H9 (cell line): ENCODE data around the gene SLC25A22. TPM values are rescaled to one million over a fixed set of nuclear protein-coding genes. Genes with fewer than 3 reads are reported as not detected.

Source experiments
- DNase-seq: peaks from one replicate; pipeline ENCODE4 v3.0.0-alpha.2; 2017
- H2AFZ ChIP-seq: one replicate; pipeline ENCODE4 v1.6.1; 2013; ENCODE audit warnings: mild to moderate bottlenecking, low read length, control low read depth, moderate library complexity
- H2AK5ac ChIP-seq: 2 replicates; pipeline ENCODE4 v1.6.1; 2013; ENCODE audit warnings: low read length, control low read depth, mixed read lengths; ENCODE audit not compliant: insufficient read length
- H2BK120ac ChIP-seq: one replicate; pipeline ENCODE4 v1.6.1; 2013; ENCODE audit warnings: low read depth, mild to moderate bottlenecking, low read length, control low read depth, inconsistent platforms; ENCODE audit not compliant: poor library complexity, severe bottlenecking
- H2BK12ac ChIP-seq: 2 replicates; pipeline ENCODE4 v1.6.1; 2013; ENCODE audit warnings: low read length, control low read depth, mixed read lengths, low read depth; ENCODE audit not compliant: insufficient read length
- H2BK15ac ChIP-seq: 2 replicates; pipeline ENCODE4 v1.6.1; 2013; ENCODE audit warnings: low read depth, low read length, control low read depth
- H2BK20ac ChIP-seq: one replicate; pipeline ENCODE4 v1.6.1; 2013; ENCODE audit warnings: low read depth, mild to moderate bottlenecking, low read length, control low read depth, inconsistent platforms; ENCODE audit not compliant: poor library complexity, severe bottlenecking
- H2BK5ac ChIP-seq: 2 replicates; pipeline ENCODE4 v1.6.1; 2013; ENCODE audit warnings: low read length, control low read depth, mixed read lengths; ENCODE audit not compliant: insufficient read length
- H3K14ac ChIP-seq: 2 replicates; pipeline ENCODE4 v1.6.1; 2013; ENCODE audit warnings: low read length, control low read depth; ENCODE audit not compliant: insufficient read depth
- H3K18ac ChIP-seq: 2 replicates; pipeline ENCODE4 v1.6.1; 2013; ENCODE audit warnings: low read depth, mild to moderate bottlenecking, mixed read lengths, low read length, control low read depth; ENCODE audit not compliant: insufficient read length
- H3K23ac ChIP-seq: 2 replicates; pipeline ENCODE4 v1.6.1; 2013; ENCODE audit warnings: low read length, control low read depth, mixed read lengths, low read depth; ENCODE audit not compliant: insufficient read length
- H3K23me2 ChIP-seq: 2 replicates; pipeline ENCODE4 v1.6.1; 2013; ENCODE audit warnings: low read depth, mild to moderate bottlenecking, mixed read lengths, low read length, control low read depth; ENCODE audit not compliant: insufficient read length, poor library complexity, severe bottlenecking
- H3K27ac ChIP-seq: 2 replicates; pipeline ENCODE4 v1.5.1; 2013; ENCODE audit warnings: low read length, control low read depth, mixed read lengths, low read depth; ENCODE audit not compliant: insufficient read length
- H3K27me3 ChIP-seq: 2 replicates; pipeline ENCODE4 v1.6.1; 2013; ENCODE audit warnings: low read length, control low read depth, inconsistent platforms; ENCODE audit not compliant: insufficient read depth
- H3K4ac ChIP-seq: 2 replicates; pipeline ENCODE4 v1.6.1; 2013; ENCODE audit warnings: low read depth, mild to moderate bottlenecking, control low read depth, inconsistent platforms, low read length, moderate library complexity
- H3K4me1 ChIP-seq: 2 replicates; pipeline ENCODE4 v1.6.1; 2013; ENCODE audit warnings: low read length, control low read depth, inconsistent platforms; ENCODE audit not compliant: insufficient read depth
- H3K4me2 ChIP-seq: 2 replicates; pipeline ENCODE4 v1.6.1; 2013; ENCODE audit warnings: low read length, control low read depth, mixed read lengths; ENCODE audit not compliant: insufficient read length, insufficient read depth
- H3K56ac ChIP-seq: 2 replicates; pipeline ENCODE4 v1.6.1; 2013; ENCODE audit warnings: low read depth, mild to moderate bottlenecking, mixed read lengths, low read length, control low read depth; ENCODE audit not compliant: insufficient read length
- H3K79me1 ChIP-seq: 2 replicates; pipeline ENCODE4 v1.6.1; 2013; ENCODE audit warnings: low read depth, mild to moderate bottlenecking, moderate library complexity, low read length, control low read depth, inconsistent platforms; ENCODE audit not compliant: insufficient read depth, poor library complexity, severe bottlenecking
- H3K79me2 ChIP-seq: 2 replicates; pipeline ENCODE4 v1.6.1; 2013; ENCODE audit warnings: low read length, control low read depth, inconsistent platforms; ENCODE audit not compliant: insufficient read depth
- H3K9ac ChIP-seq: 2 replicates; pipeline ENCODE4 v1.6.1; 2013; ENCODE audit warnings: low read length, control low read depth, mixed read lengths; ENCODE audit not compliant: insufficient read length; ENCODE audit errors: extremely low read depth
- H3K9me3 ChIP-seq: one replicate; pipeline ENCODE4 v1.6.1; 2013; ENCODE audit warnings: low read depth, low read length, inconsistent platforms; ENCODE audit not compliant: control insufficient read depth
- H3T11ph ChIP-seq: one replicate; pipeline ENCODE4 v1.6.1; 2013; ENCODE audit warnings: mild to moderate bottlenecking, low read length, control low read depth, inconsistent platforms
- H4K20me1 ChIP-seq: one replicate; pipeline ENCODE4 v1.6.1; 2013; ENCODE audit not compliant: control insufficient read depth, insufficient read length, insufficient read depth
- H4K5ac ChIP-seq: 2 replicates; pipeline ENCODE4 v1.6.1; 2013; ENCODE audit warnings: low read depth, mild to moderate bottlenecking, mixed read lengths, low read length, control low read depth; ENCODE audit not compliant: insufficient read length
- H4K8ac ChIP-seq: replicated peaks from 2 replicates; pipeline ENCODE4 v1.6.1; 2013; ENCODE audit warnings: low read length, control low read depth, mixed read lengths, low read depth; ENCODE audit not compliant: insufficient read length
- H4K91ac ChIP-seq: 2 replicates; pipeline ENCODE4 v1.6.1; 2013; ENCODE audit warnings: low read depth, mild to moderate bottlenecking, moderate library complexity, mixed read lengths, low read length, control low read depth; ENCODE audit not compliant: insufficient read length
- H3K27ac Mint-ChIP-seq, 3 experiments: 2 replicates in 2 of 3; 3 replicates in 1 of 3; pipeline ENCODE4 v1.8.0; 2020 to 2021; ENCODE audit warnings: mixed read lengths in 3 of 3, mild to moderate bottlenecking in 1 of 3, moderate library complexity in 1 of 3
- H3K27me3 Mint-ChIP-seq: 2 replicates; pipeline ENCODE4 v1.8.0; 2021; ENCODE audit warnings: low read depth, mild to moderate bottlenecking, moderate library complexity, mixed read lengths
- H3K36me3 Mint-ChIP-seq, 3 experiments: 2 replicates in 2 of 3; 3 replicates in 1 of 3; pipeline ENCODE4 v1.8.0; 2020 to 2021; ENCODE audit warnings: low read depth in 3 of 3, mixed read lengths in 3 of 3; ENCODE audit not compliant: insufficient read depth in 1 of 3
- H3K4me1 Mint-ChIP-seq, 2 experiments: 2 replicates each; pipeline ENCODE4 v1.8.0; 2020; ENCODE audit warnings: mixed read lengths in 2 of 2
- H3K4me3 Mint-ChIP-seq, 2 experiments: 2 replicates in 1 of 2; 3 replicates in 1 of 2; pipeline ENCODE4 v1.8.0; 2020 to 2021; ENCODE audit warnings: mild to moderate bottlenecking in 2 of 2, mixed read lengths in 2 of 2, moderate library complexity in 1 of 2
- H3K9me3 Mint-ChIP-seq, 2 experiments: 2 replicates in 1 of 2; 3 replicates in 1 of 2; pipeline ENCODE4 v1.8.0; 2020; ENCODE audit warnings: mild to moderate bottlenecking in 2 of 2, mixed read lengths in 2 of 2, moderate library complexity in 1 of 2
- CTCF ChIP-seq: fragments of 200-600 bp; sonication (generic); conservative IDR thresholded peaks from 3 replicates; pipeline ENCODE4 v1.8.0; 2021; ENCODE audit warnings: antibody characterized with exemption, mild to moderate bottlenecking
- WGBS: extraction: QIAGEN DNeasy Blood & Tissue Kit; methylation state at CpG from one replicate; pipeline ENCODE4 v1.1.7; 2013; ENCODE audit warnings: missing lambda C conversion rate, low lambda C conversion rate, mixed read lengths; ENCODE audit not compliant: insufficient read length; ENCODE audit errors: extremely low coverage; 5-methylcytosine and 5-hydroxymethylcytosine counted together
- total RNA-seq: library from RNA; stranded (reverse); gene quantifications from 2 replicates; pipeline ENCODE4 v1.2.1, GENCODE V29; 2021

SLC25A22 gene
- total RNA-seq, 1 experiment from 2014 or later: 51.9 TPM

- Histone ChIP-seq H3K23ac (no peak overlapping the region), H2BK12ac (no peak overlapping the region), H2BK20ac (no peak overlapping the region), H3K27ac (no peak overlapping the region), H4K20me1 (no peaks in the 10 kb centered on the region), H3K9me3 (no peaks in the 10 kb centered on the region), H3K56ac (no peak overlapping the region), H2BK15ac (no peak overlapping the region), H3K14ac (no peak overlapping the region), H3K79me2 (no peaks in the 10 kb centered on the region), H3K18ac (no peak overlapping the region), H2AK5ac (no peak overlapping the region), H3K4me2 (peak overlapping the region; percentile 56), H2AFZ (no peak overlapping the region), H2BK5ac (no peak overlapping the region), H3K79me1 (no peaks in the 10 kb centered on the region), H3K23me2 (peaks cover 32% of the 10 kb centered on the region), H2BK120ac (no peak overlapping the region), H3K4ac (no peak overlapping the region), H4K91ac (no peak overlapping the region), H3K27me3 (peaks cover 9% of the 10 kb centered on the region; the same call in 1 of the 2 replicates), H3T11ph (no peak overlapping the region), H3K9ac (no peak overlapping the region), H4K5ac (no peak overlapping the region), H4K8ac (no peak overlapping the region), H3K4me1 (no peaks in the 10 kb centered on the region; the same call in 1 of the 2 replicates)
- H3K27ac Mint-ChIP-seq: no peak overlapping the region
- no CpG with 5 or more reads among the region's 40 CpGs for WGBS
- no peak for TF ChIP-seq CTCF
- peak; percentile 58 for DNase-seq
- peak overlapping the region; percentile 64 to 80 for H3K4me3 Mint-ChIP-seq
- H3K9me3 Mint-ChIP-seq: no peaks in the 10 kb centered on the region
- peaks cover 36% of the 10 kb centered on the region for H3K27me3 Mint-ChIP-seq
- H3K36me3 Mint-ChIP-seq: peaks cover 4 to 10% (median 7%) of the 10 kb centered on the region in 3 experiments; a peak in 6 of 7 replicates
- H3K4me1 Mint-ChIP-seq: peaks cover 37 to 52% of the 10 kb centered on the region in 2 experiments
Observed at GRCh38 chr11:829176-829846, 31.2 kb upstream of the SLC25A22 start.
